HG03039 (cell line): Measurements from ENCODE around the gene PRKAA1.
A peak's percentile ranks its signal among the peaks of the same experiment; 100 is the strongest.

Source experiments
- ATAC-seq: cut with Tn5 transposase; IDR thresholded peaks from one replicate; pipeline ENCODE4 v1.9.1; 2021; ENCODE audit warnings: mild to moderate bottlenecking, moderate library complexity; ENCODE audit not compliant: unreplicated experiment

PRKAA1 gene

GRCh38 chr5:40781843-40782409, 16.2 kb downstream of the PRKAA1 start:
- ATAC-seq = no peak

GRCh38 chr5:40780858-40781257, 17.3 kb downstream of the PRKAA1 start:
- ATAC-seq = no peak

- ATAC-seq = no peak
These were observed 18.0 kb downstream of the PRKAA1 start for GRCh38 chr5:40780199-40780598.

GRCh38 chr5:40779561-40779960, 18.6 kb downstream of the PRKAA1 start:
- ATAC-seq = no peak

- ATAC-seq = no peak
These were observed 20.0 kb downstream of the PRKAA1 start for GRCh38 chr5:40778133-40778532.

- no peak for ATAC-seq
These were observed 21.6 kb downstream of the PRKAA1 start for GRCh38 chr5:40776658-40776977.

- no peak for ATAC-seq
These were observed 22.1 kb downstream of the PRKAA1 start for GRCh38 chr5:40775846-40776657.

GRCh38 chr5:40775085-40775845, 22.9 kb downstream of the PRKAA1 start:
- ATAC-seq = no peak

- ATAC-seq = no peak
These were observed 23.6 kb downstream of the PRKAA1 start for GRCh38 chr5:40774623-40775022.

- no peak for ATAC-seq
These were observed 27.4 kb downstream of the PRKAA1 start for GRCh38 chr5:40770764-40771163.

GRCh38 chr5:40762705-40763104, 35.5 kb downstream of the PRKAA1 start:
- no peak for ATAC-seq

GRCh38 chr5:40757400-40757799, 40.8 kb downstream of the PRKAA1 start:
- no peak for ATAC-seq

- peak; percentile 91 for ATAC-seq
These were observed 42.5 kb downstream of the PRKAA1 start, which contains the start of gene TTC33 for GRCh38 chr5:40755407-40756365. TTC33 (minus strand) TSS chr5:40755961; CDS start chr5:40747018, 8,943 bp downstream.

- peak; percentile 76 for ATAC-seq
These were observed 43.1 kb downstream of the PRKAA1 start for GRCh38 chr5:40755093-40755406.

- ATAC-seq = peak; percentile 5
These were observed 43.6 kb downstream of the PRKAA1 start for GRCh38 chr5:40754381-40755092.

- ATAC-seq = no peak
These were observed 51.5 kb downstream of the PRKAA1 start for GRCh38 chr5:40746703-40747102.

GRCh38 chr5:40743771-40744170, 54.4 kb downstream of the PRKAA1 start:
- ATAC-seq = no peak

- no peak for ATAC-seq
These were observed 59.7 kb downstream of the PRKAA1 start for GRCh38 chr5:40738502-40738901.

- ATAC-seq = no peak
These were observed 61.9 kb downstream of the PRKAA1 start for GRCh38 chr5:40736103-40736875.
